H1 (cell line): ENCODE measurements around the gene CLIC3. TPM values are rescaled to one million over a fixed set of nuclear protein-coding genes. Genes with fewer than 3 reads are reported as not detected.
A peak's percentile ranks its signal among the peaks of the same experiment; 100 is the strongest.

Source experiments
- CTCF ChIA-PET: fragments of 300-600 bp; sonication (Branson Sonifier 250); formaldehyde crosslinking; loops from one replicate; lab custom pipeline; 2021; ENCODE audit not compliant: partially characterized antibody; lab: Charles Lee
- POLR2A ChIA-PET: fragments of 300-600 bp; sonication (Branson Sonifier 250); formaldehyde crosslinking; loops from one replicate; lab custom pipeline; 2021; ENCODE audit warnings: inconsistent platforms; ENCODE audit not compliant: partially characterized antibody; lab: Charles Lee
- DNase-seq, 2 experiments: peaks; one replicate each; pipeline versions ENCODE4 v3.0.0 to v3.0.0-alpha.2; 2010 to 2022; ENCODE audit warnings: low spot score in 2 of 2, low read depth in 1 of 2, mixed read lengths in 1 of 2
- FAIRE-seq: peaks from 2 replicates; lab custom pipeline; 2011; peaks lifted over from hg19 to GRCh38; lab: Jason Lieb, UNC
- H2AFZ ChIP-seq: 2 replicates; pipeline ENCODE4 v1.8.1; 2012; ENCODE audit warnings: low read length, inconsistent platforms
- H2AK5ac ChIP-seq: 2 replicates; pipeline ENCODE4 v1.6.1; 2013; ENCODE audit warnings: low read depth, low read length
- H2BK120ac ChIP-seq: replicated peaks from 2 replicates; pipeline ENCODE3; 2013; ENCODE audit warnings: low read depth, low read length, inconsistent platforms
- H2BK12ac ChIP-seq: 2 replicates; pipeline ENCODE4 v1.6.1; 2013; ENCODE audit warnings: low read depth, low read length
- H2BK15ac ChIP-seq: 2 replicates; pipeline ENCODE4 v1.6.1; 2013; ENCODE audit warnings: low read length
- H2BK20ac ChIP-seq: 2 replicates; pipeline ENCODE4 v1.6.1; 2013; ENCODE audit warnings: low read length
- H2BK5ac ChIP-seq: 2 replicates; pipeline ENCODE4 v1.6.1; 2013; ENCODE audit warnings: low read depth, low read length
- H3K14ac ChIP-seq: 2 replicates; pipeline ENCODE4 v1.6.1; 2013; ENCODE audit warnings: inconsistent platforms; ENCODE audit not compliant: insufficient read length
- H3K18ac ChIP-seq: 2 replicates; pipeline ENCODE4 v1.6.1; 2013; ENCODE audit warnings: low read length; ENCODE audit errors: extremely low read depth
- H3K23ac ChIP-seq: 2 replicates; pipeline ENCODE4 v1.6.1; 2013; ENCODE audit warnings: inconsistent platforms; ENCODE audit not compliant: insufficient read length
- H3K23me2 ChIP-seq: 2 replicates; pipeline ENCODE4 v1.6.1; 2013; ENCODE audit warnings: low read depth, low read length
- H3K27ac ChIP-seq: 2 replicates; pipeline ENCODE4 v1.6.1; 2011; ENCODE audit warnings: low read depth, low read length, inconsistent platforms
- H3K27me3 ChIP-seq, 4 experiments: replicated peaks in 1 of 4; 1 replicate in 1 of 4; 2 replicates in 3 of 4; pipeline versions ENCODE4 v1.6.1 to v1.8.1; 2011 to 2013; ENCODE audit warnings: low read length in 3 of 4, mild to moderate bottlenecking in 3 of 4, inconsistent platforms in 2 of 4, mixed read lengths in 2 of 4, moderate library complexity in 1 of 4; ENCODE audit not compliant: control insufficient read depth in 3 of 4, insufficient read depth in 3 of 4; ENCODE audit errors: extremely low read depth in 1 of 4
- H3K36me3 ChIP-seq, 4 experiments: 2 replicates each; pipeline versions ENCODE4 v1.6.1 to v1.8.1; 2011 to 2013; ENCODE audit warnings: mild to moderate bottlenecking in 4 of 4, low read length in 3 of 4, moderate library complexity in 2 of 4, control low read depth in 1 of 4, inconsistent platforms in 1 of 4; ENCODE audit not compliant: insufficient read depth in 4 of 4, control insufficient read depth in 2 of 4
- H3K4ac ChIP-seq: replicated peaks from 2 replicates; pipeline ENCODE3; 2013; ENCODE audit warnings: low read length, low read depth, mixed read lengths, inconsistent platforms; ENCODE audit not compliant: insufficient read length
- H3K4me1 ChIP-seq, 4 experiments: replicated peaks in 1 of 4; 1 replicate in 1 of 4; 2 replicates in 3 of 4; pipeline versions ENCODE4 v1.6.1 to v1.8.1; 2011 to 2013; ENCODE audit warnings: low read length in 3 of 4, inconsistent platforms in 2 of 4, mixed read lengths in 1 of 4; ENCODE audit not compliant: insufficient read depth in 4 of 4, control insufficient read depth in 3 of 4
- H3K4me2 ChIP-seq, 2 experiments: 2 replicates each; pipeline versions ENCODE4 v1.6.1 to v1.8.1; 2011 to 2013; ENCODE audit warnings: low read depth in 2 of 2, low read length in 2 of 2, control low read depth in 1 of 2, inconsistent platforms in 1 of 2, mild to moderate bottlenecking in 1 of 2; ENCODE audit not compliant: insufficient read depth in 1 of 2
- H3K4me3 ChIP-seq, 4 experiments: fragments of 200-600, 300-600 bp in 1 of 4; sonication (generic), shearing (Covaris generic), sonication (Bioruptor Twin) in 1 of 4; 2 replicates each; pipeline versions ENCODE4 v1.5.1 to v1.8.1; 2011 to 2016; ENCODE audit warnings: low read length in 4 of 4, low read depth in 3 of 4, control low read depth in 2 of 4, inconsistent platforms in 2 of 4, mild to moderate bottlenecking in 2 of 4, mixed read lengths in 1 of 4, moderate library complexity in 1 of 4; ENCODE audit not compliant: insufficient read depth in 2 of 4; ENCODE audit errors: extremely low read depth in 1 of 4
- H3K56ac ChIP-seq: replicated peaks from 2 replicates; pipeline ENCODE3; 2013; ENCODE audit warnings: low read depth, mild to moderate bottlenecking, mixed read lengths, low read length, inconsistent platforms; ENCODE audit not compliant: insufficient read length
- H3K79me1 ChIP-seq: 2 replicates; pipeline ENCODE4 v1.6.1; 2013; ENCODE audit warnings: low read depth, low read length, control low read depth
- H3K79me2 ChIP-seq, 2 experiments: 2 replicates each; pipeline versions ENCODE4 v1.6.1 to v1.8.1; 2012 to 2013; ENCODE audit warnings: low read length in 2 of 2, mild to moderate bottlenecking in 2 of 2, inconsistent platforms in 1 of 2; ENCODE audit not compliant: insufficient read depth in 2 of 2, control insufficient read depth in 1 of 2
- H3K9ac ChIP-seq, 4 experiments: replicated peaks in 1 of 4; 1 replicate in 1 of 4; 2 replicates in 3 of 4; pipeline versions ENCODE4 v1.6.1 to v1.8.1; 2011 to 2013; ENCODE audit warnings: low read depth in 3 of 4, low read length in 3 of 4, control low read depth in 2 of 4, mild to moderate bottlenecking in 2 of 4, moderate library complexity in 2 of 4, inconsistent platforms in 1 of 4; ENCODE audit errors: extremely low read depth in 1 of 4
- H3K9me3 ChIP-seq, 2 experiments: 2 replicates each; pipeline versions ENCODE4 v1.6.1 to v1.8.1; 2012 to 2013; ENCODE audit warnings: mild to moderate bottlenecking in 2 of 2, moderate library complexity in 2 of 2, control low read depth in 1 of 2, inconsistent platforms in 1 of 2, low read depth in 1 of 2, low read length in 1 of 2, mixed read lengths in 1 of 2; ENCODE audit not compliant: insufficient read depth in 2 of 2
- H4K20me1 ChIP-seq, 2 experiments: replicated peaks in 1 of 2; 2 replicates each; pipeline versions ENCODE3 to v1.8.1; 2011 to 2013; ENCODE audit warnings: inconsistent platforms in 2 of 2, low read length in 2 of 2, mild to moderate bottlenecking in 1 of 2; ENCODE audit not compliant: insufficient read depth in 2 of 2, control insufficient read depth in 1 of 2
- H4K5ac ChIP-seq: 2 replicates; pipeline ENCODE4 v1.6.1; 2013; ENCODE audit warnings: low read length, low read depth, mixed read lengths, inconsistent platforms; ENCODE audit not compliant: insufficient read length
- H4K8ac ChIP-seq: 2 replicates; pipeline ENCODE4 v1.8.0; 2013; ENCODE audit warnings: mild to moderate bottlenecking, moderate library complexity, low read length, inconsistent platforms; ENCODE audit not compliant: insufficient read depth; ENCODE audit errors: extremely low read depth
- H4K91ac ChIP-seq: replicated peaks from 2 replicates; pipeline ENCODE3; 2013; ENCODE audit warnings: low read length, mixed read lengths, inconsistent platforms; ENCODE audit not compliant: insufficient read length
- BACH1 ChIP-seq: IDR thresholded peaks from 2 replicates; pipeline ENCODE4 v1.6.1; 2012; ENCODE audit warnings: low read length, improper control_type of control experiment
- CBX5 ChIP-seq: fragments of 300-800, 300-1000 bp; sonication (generic); IDR thresholded peaks from 2 replicates; pipeline ENCODE4 v1.7.1; 2016; ENCODE audit warnings: antibody characterized with exemption, low read length, low read depth
- CBX8 ChIP-seq: fragments of 300-800, 300-1000 bp; sonication (generic); IDR thresholded peaks from 2 replicates; pipeline ENCODE4 v1.7.1; 2016; ENCODE audit warnings: low read depth, low read length, borderline replicate concordance
- CEBPB ChIP-seq: IDR thresholded peaks from 2 replicates; pipeline ENCODE4 v1.6.1; 2012; ENCODE audit warnings: low read depth, low read length
- CHD1 ChIP-seq: IDR thresholded peaks from 2 replicates; pipeline ENCODE4 v1.6.1; 2012; ENCODE audit warnings: low read depth, low read length, improper control_type of control experiment
- EP300 ChIP-seq, 2 experiments: IDR thresholded peaks; 1 replicate in 1 of 2; 2 replicates in 1 of 2; pipeline ENCODE4 v1.6.1; 2011 to 2012; ENCODE audit warnings: low read depth in 2 of 2, low read length in 2 of 2, mild to moderate bottlenecking in 2 of 2, borderline replicate concordance in 1 of 2, inconsistent platforms in 1 of 2, moderate library complexity in 1 of 2
- JUND ChIP-seq: IDR thresholded peaks from 2 replicates; pipeline ENCODE4 v1.6.1; 2011; ENCODE audit warnings: mild to moderate bottlenecking, improper control_type of control experiment, low read length
- RAD21 ChIP-seq, 2 experiments: IDR thresholded peaks in 1 of 2; conservative IDR thresholded peaks in 1 of 2; 2 replicates each; pipeline ENCODE4 v1.6.1; 2011; ENCODE audit warnings: low read depth in 2 of 2, low read length in 2 of 2, improper control_type of control experiment in 1 of 2, inconsistent platforms in 1 of 2, mild to moderate bottlenecking in 1 of 2, moderate library complexity in 1 of 2
- SIRT6 ChIP-seq: IDR thresholded peaks from one replicate; pipeline ENCODE4 v1.7.1; 2012; ENCODE audit warnings: low read length, inconsistent platforms
- SIX5 ChIP-seq: IDR thresholded peaks from 2 replicates; pipeline ENCODE4 v1.6.1; 2011; ENCODE audit warnings: mild to moderate bottlenecking, low read depth, low read length
- SP2 ChIP-seq: IDR thresholded peaks from 2 replicates; pipeline ENCODE4 v1.6.1; 2012; ENCODE audit warnings: mild to moderate bottlenecking, low read length, inconsistent platforms
- TBP ChIP-seq: IDR thresholded peaks from 2 replicates; pipeline ENCODE4 v1.6.1; 2011; ENCODE audit warnings: low read depth, low read length, improper control_type of control experiment
- TCF12 ChIP-seq: IDR thresholded peaks from 2 replicates; pipeline ENCODE4 v1.6.1; 2011; ENCODE audit warnings: low read depth, mild to moderate bottlenecking, low read length
- ZNF274 ChIP-seq: IDR thresholded peaks from 2 replicates; pipeline ENCODE4 v1.7.0; 2012; ENCODE audit warnings: low read length, borderline replicate concordance; ENCODE audit errors: extremely low read depth
- WGBS, 2 experiments: shearing (Covaris generic) in 1 of 2; methylation state at CpG; one replicate each; pipeline versions ENCODE4 v1.1.6 to v1.1.7; 2013 to 2015; ENCODE audit warnings: low lambda C conversion rate in 2 of 2, mixed read lengths in 2 of 2, inconsistent platforms in 1 of 2, low coverage in 1 of 2, missing lambda C conversion rate in 1 of 2; ENCODE audit not compliant: insufficient replicate concordance in 2 of 2, insufficient coverage in 1 of 2, insufficient read length in 1 of 2; ENCODE audit errors: extremely low coverage in 1 of 2, missing lambda C conversion rate in 1 of 2; 5-methylcytosine and 5-hydroxymethylcytosine counted together
- polyA plus RNA-seq, 7 experiments: library from polyadenylated mRNA; depleted of rRNA in 3 of 7; stranded (reverse) in 5 of 7; unstranded in 2 of 7; fragments of >200 nt in 5 of 7; fragments of 200-250 nt in 2 of 7; gene quantifications; 1 replicate in 5 of 7; 2 replicates in 1 of 7; 4 replicates in 1 of 7; pipeline versions ENCODE4 v1.2.1 to v1.2.3, GENCODE V29; 2011 to 2013; ENCODE audit warnings: missing spikeins in 2 of 7, mixed read lengths in 2 of 7
- total RNA-seq: library from RNA; stranded (reverse); fragmentation: NEBNext Ultra II Directional; extraction: Animal tissue kit (Norgen Biotek cat#: 25700); gene quantifications from 2 replicates; pipeline ENCODE4 v1.2.1, GENCODE V29; 2021
- TF ChIP-seq, protein P1 (sequence below): IDR thresholded peaks from 2 replicates; pipeline ENCODE4 v1.6.1; 2012; ENCODE audit warnings: inconsistent platforms

CLIC3 gene
- total and polyA plus RNA-seq, 2 of the 8 experiments (the other 6 are each of a cell fraction or from before 2014, with no cell fraction given): 0.12 TPM; not detected in 1

DNA sequence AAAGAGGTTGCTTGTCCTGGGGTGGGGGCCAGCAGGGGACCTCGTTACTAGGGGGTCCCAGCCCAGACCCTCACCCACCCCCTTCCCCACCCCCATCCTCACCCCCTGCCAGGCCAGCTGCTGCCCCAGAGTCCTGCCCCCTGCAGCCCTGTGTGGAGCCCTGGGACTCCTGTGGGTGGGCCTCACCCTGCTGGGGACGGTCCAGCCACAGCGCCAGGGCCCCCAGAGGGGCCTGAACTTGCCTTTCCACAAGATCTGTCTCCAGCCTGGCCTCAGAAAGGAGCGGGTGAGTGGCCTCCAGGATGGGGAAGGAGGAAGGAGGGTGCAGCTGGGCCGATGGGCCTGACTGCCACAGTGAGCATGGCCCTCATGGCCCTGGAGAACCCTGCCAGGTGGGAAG lies 26.6 kb downstream of the CLIC3 start:
- Histone ChIP-seq H3K4me1 (peaks cover 0 to 7% (median 4%) of the 10 kb centered on the region in 4 experiments; a peak in 3 of 7 replicates), H4K91ac (peak overlapping the region; percentile 34), H2BK20ac (no peak overlapping the region), H3K27me3 (no peaks in the 10 kb centered on the region), H3K18ac (no peak overlapping the region), H3K36me3 (no peaks in the 10 kb centered on the region), H3K9me3 (no peaks in the 10 kb centered on the region), H2BK5ac (no peak overlapping the region), H2BK12ac (no peak overlapping the region), H4K20me1 (no peaks in the 10 kb centered on the region), H2BK15ac (no peak overlapping the region), H4K8ac (no peak overlapping the region), H3K79me1 (no peaks in the 10 kb centered on the region), H3K14ac (no peak overlapping the region), H2AFZ (no peak overlapping the region), H3K4me3 (no peak overlapping the region), H2AK5ac (no peak overlapping the region; the same call in 1 of the 2 replicates), H3K79me2 (no peaks in the 10 kb centered on the region), H3K56ac (no peak overlapping the region), H3K23me2 (no peaks in the 10 kb centered on the region), H3K27ac (no peak overlapping the region), H3K9ac (no peak overlapping the region), H3K23ac (no peak overlapping the region), H4K5ac (no peak overlapping the region), H3K4ac (no peak overlapping the region), H2BK120ac (no peak overlapping the region), H3K4me2 (no peak overlapping the region)
- DNase-seq: no peak
- ChIA-PET CTCF (interaction anchor here (1.0 to 9.4 kb wide), 6 partner anchors 23 to 317 kb away, joined by 3 to 38 read pairs (median 8); partner anchors contain the start of gene C8G), POLR2A (no interaction called here)
- FAIRE-seq: no peak
- WGBS, 2 experiments: 83% methylated on average over 4 of the region's 5 CpGs; no CpG with 5 or more reads in 1 of the 2 experiments
- no peak for TF ChIP-seq RAD21 (IDR thresholded peaks at IDR 0.05 in 1 of 2, conservative IDR thresholded peaks at IDR 0.05 in 1 of 2; ENCODE audit: low read depth in 2 of 2, low read length in 2 of 2)
- TF ChIP-seq EP300 (IDR thresholded peaks at IDR 0.05; ENCODE audit: borderline replicate concordance in 1 of 2, low read depth in 2 of 2, low read length in 2 of 2): no peak
- TF ChIP-seq TBP: no peak
- TF ChIP-seq, protein P1, sequence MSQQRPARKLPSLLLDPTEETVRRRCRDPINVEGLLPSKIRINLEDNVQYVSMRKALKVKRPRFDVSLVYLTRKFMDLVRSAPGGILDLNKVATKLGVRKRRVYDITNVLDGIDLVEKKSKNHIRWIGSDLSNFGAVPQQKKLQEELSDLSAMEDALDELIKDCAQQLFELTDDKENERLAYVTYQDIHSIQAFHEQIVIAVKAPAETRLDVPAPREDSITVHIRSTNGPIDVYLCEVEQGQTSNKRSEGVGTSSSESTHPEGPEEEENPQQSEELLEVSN: no peak
- TF ChIP-seq CEBPB: no peak
- no peak for TF ChIP-seq TCF12
- no peak for TF ChIP-seq JUND
- TF ChIP-seq SIRT6: no peak
- no peak for TF ChIP-seq CHD1
- TF ChIP-seq CBX5: no peak
- no peak for TF ChIP-seq SIX5
- TF ChIP-seq BACH1: no peak
- TF ChIP-seq ZNF274: no peak
- TF ChIP-seq CBX8: no peak
- no peak for TF ChIP-seq SP2
